Stimulated activated CD4-positive, alpha-beta T cell treated with anti-CD3 and anti-CD28 coated beads, Interleukin-15, amount 100 ng/mL, for 24 hours (primary cell): ENCODE results near the gene MX1.

Experiments
- DNase-seq: peaks from one replicate; pipeline ENCODE4 v3.0.0-alpha.2; 2020

The MX1 gene

DNA sequence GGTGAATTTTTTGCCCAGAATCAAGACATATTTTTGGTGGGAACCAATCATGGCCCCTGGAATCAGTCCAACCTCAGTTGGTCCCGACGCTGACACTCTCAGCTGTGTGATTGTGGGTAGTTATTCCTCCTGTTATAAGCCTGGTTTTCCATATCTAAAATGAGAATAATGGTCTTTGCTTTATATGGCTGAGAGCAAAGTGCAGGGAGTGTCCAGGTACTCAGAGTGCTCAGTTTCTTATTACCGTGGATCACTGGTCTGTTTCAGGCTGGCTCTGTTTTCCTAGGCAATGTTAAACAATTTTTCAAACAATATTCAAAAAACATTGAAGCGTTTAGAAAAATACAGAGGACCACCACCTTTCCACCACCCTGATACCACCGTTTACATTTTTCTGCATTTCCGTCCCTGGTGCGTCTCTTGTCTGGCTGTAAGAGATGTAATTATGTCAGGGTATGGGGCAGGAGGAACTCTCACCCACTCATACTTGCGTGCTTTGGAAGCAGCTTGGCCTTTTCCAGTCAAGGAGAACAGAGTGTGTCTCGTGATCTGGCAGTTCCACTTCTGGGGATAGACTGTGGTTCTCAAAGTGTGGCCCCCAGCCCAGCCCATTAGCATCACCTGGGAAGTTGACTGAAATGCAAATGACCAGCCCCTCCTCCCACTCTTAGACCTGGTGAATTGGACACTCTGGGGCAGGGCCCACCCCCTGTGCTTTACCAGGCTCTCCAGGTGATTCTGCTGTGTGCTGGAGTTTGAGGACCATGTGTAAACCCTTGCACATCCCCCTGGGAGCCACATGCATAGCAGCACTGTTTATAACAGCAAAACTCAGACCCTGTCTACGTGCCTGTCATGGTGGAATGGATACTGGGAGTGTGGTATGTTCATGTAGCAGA is 6.8 kb downstream of the MX1 start:
- DNase-seq = no peak

- DNase-seq = no peak
Measured at GRCh38 chr21:41433566-41433965, 7.5 kb downstream of the MX1 start.

GRCh38 chr21:41435706-41436105 is 9.7 kb downstream of the MX1 start:
- no peak for DNase-seq

- DNase-seq = no peak
Measured at GRCh38 chr21:41437729-41438128, 11.7 kb downstream of the MX1 start.

DNA sequence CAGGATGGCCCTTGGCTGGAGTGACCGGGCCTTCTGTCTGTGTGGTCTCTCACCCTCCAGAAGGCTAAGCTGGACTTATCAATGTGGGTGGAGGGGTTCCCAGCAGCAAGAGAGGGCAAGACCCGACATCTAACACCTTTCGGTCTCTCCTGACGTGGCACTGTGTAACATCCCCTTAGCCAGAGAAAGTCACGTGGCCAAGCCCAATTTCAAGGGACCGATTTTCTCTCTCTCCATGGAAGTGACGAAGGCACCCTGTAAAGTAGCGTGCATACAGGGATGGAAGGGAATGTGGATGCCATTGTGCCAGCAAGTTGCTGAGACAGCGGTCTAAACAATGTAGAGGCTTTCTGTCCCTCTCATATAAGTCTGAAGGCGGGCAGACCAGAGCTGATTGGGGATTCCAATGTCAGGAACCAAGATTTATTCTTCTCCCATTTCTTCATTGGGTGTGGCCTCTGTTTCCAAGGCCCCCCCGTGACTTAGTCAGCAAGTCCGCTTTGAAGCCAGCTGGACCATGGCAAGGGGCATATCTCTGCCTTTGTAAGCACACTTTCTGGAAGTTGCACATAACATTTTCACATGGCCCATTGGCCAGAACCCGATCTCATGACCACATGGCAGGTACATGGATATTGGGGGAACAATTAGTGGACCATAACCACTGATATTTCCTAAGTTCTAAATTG is 12.5 kb downstream of the MX1 start:
- no peak for DNase-seq

DNA sequence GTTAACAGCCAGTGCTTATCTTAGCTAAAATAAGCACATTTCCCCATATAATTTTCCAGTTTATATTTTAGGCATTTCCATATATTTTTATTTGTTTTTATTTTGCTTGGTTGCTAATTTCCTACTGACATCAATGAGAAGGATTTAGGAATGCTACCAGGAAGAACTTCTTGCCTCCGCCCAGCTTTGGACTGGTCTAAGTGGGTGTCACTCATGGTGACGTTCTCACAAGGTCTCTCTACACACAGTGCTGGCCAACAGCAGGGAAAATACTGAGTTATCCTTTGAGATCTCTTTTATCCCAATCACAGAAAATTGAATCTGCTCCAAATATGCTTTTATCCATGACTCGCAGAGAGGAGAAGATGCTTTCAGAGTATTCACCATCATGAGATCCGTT is 13.2 kb downstream of the MX1 start:
- no peak for DNase-seq

DNA sequence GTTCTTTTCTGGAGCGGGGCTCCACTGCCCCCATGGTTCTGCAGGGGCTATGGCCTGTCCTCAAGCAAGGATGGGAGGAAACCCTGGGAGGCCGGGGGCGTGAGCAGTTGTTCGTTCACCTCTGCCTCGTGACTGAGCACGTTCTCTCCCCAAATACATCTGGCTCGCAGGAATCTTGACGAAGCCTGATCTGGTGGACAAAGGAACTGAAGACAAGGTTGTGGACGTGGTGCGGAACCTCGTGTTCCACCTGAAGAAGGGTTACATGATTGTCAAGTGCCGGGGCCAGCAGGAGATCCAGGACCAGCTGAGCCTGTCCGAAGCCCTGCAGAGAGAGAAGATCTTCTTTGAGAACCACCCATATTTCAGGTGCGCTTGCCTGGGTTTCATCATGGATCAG is 15.5 kb downstream of the MX1 start:
- no peak for DNase-seq

DNA sequence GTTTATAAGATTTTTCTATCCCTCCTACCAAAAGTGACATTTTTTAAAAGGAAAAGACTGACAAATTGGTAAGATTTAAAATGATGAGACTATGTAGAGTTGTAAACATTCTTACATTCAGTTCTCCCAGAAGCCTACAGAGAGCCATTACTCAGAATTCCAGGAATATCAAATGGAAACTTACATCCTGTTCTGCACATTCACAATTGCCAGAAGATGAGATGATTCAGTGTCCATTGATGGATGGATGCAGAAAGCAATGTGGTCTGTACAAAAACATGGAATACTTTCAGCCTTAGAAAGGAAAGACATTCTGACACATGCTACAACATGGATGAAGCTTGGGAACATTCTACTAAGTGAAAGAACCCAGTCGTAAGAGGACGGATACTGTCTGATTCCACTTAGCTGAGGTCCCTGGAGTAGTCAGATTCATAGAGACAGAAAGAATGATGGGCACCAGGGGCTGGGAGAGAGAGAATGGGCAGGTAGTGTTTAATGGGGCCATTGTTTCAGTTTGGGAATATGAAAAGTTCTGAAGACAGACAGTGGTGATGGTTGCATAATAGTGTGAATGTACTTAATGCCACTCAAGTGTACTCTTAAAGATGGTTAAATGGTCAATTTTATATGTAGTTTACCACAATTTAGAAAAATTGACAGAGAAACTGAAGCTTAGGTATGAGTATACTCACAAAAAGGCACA is 16.6 kb downstream of the MX1 start:
- no peak for DNase-seq

- DNase-seq = no peak
Measured at GRCh38 chr21:41443562-41443961, 17.5 kb downstream of the MX1 start.

- no peak for DNase-seq
Measured at GRCh38 chr21:41444703-41445464, 18.8 kb downstream of the MX1 start.

DNA sequence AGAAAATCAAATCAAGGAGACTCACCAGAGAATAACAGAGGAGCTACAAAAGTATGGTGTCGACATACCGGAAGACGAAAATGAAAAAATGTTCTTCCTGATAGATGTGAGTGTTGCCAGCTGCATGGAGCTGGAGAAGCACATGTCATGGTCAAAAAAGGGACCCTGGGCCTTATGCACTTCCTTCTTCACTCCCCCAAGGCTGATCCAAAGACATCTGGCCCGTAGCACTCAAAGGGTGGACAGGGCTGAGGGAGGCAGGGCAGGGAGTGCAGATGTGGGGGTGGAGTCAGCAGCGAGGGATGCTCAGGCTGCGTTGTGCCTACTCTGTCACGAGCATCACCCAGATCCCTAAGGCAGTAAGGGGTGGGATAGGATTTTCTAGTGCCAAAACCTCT is 19.4 kb downstream of the MX1 start:
- DNase-seq = no peak

- no peak for DNase-seq
Measured at GRCh38 chr21:41446586-41446985, 20.5 kb downstream of the MX1 start.

DNA sequence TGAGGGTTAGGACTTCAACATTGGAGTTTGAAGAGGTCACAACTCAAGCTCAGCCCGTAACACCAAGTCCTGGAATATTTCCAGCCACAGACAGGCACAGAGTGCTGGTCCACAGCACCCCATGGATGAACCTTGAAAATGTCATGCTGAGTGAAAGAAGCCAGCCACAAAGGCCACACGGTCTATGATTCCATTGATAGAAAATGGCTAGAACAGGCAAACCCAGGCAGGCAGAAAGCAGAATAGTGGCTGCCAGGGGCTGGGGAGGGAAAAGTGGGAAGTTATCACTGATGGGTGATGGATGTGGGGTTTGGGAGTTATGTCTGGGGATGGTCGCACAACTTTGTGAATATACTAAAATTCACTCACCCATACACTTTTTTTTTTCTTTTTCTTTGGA is 21.3 kb downstream of the MX1 start:
- DNase-seq = no peak

DNA sequence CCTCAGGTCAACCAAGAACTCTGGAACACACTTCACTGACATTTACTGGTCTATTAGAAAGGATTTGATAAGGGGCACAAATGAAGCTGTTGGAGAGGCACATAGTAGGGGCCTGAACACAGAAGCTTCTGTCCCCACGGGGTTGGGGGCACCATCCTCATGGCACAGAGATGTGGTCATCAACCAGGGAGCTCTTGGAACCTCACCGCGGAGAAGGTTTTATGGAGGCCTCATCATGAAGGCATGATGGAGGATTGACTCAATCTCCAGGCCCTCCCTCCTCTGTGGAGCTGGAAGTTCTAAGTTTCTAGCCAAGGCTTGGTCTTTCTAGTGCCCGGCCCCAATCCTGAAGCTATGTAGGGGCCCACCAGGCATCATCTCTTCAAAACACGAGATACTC is 23.6 kb downstream of the MX1 start:
- no peak for DNase-seq

GRCh38 chr21:41451753-41452676 is 26.0 kb downstream of the MX1 start:
- no peak for DNase-seq

DNA sequence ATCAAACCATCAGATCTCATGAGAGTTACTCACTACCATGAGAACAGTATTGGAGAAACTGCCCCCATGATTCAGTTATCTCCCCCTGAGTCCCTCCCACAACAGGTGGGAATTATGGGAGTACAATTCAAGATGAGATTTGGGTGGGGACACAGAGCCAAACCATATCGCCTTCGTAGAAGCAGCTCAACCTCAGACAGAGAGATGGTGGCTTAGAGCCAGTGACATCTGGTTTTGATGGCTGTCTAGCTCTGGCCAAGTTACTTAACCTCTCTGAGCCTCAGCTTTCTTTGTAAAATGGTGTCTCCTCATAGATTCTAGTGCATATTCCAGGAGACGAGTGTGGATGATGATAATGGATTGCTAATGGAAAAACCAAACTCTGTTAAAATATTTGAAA is 27.2 kb downstream of the MX1 start:
- DNase-seq = no peak

DNA sequence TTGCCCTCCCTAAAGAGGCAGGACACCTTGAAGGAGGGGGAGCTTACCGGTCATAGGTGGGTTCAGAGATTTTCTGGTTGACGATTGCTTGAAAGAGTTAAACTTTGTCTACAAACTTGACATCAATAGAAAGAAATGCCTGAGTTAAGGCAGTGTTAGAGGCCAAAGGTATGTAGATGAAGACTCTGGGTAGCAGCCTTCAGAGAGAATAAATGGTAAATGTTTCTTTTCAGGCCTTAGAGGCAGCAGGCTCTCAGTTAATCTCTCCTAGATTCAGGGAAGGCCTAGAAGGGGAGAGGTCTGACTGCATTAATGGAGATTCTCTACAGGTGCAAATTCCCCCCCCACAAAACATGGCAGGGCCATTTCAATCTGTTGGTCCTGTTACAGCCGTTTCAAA is 27.7 kb downstream of the MX1 start:
- no peak for DNase-seq

GRCh38 chr21:41458121-41458520 is 32.1 kb downstream of the MX1 start:
- DNase-seq = no peak

- no peak for DNase-seq
Measured at GRCh38 chr21:41458559-41458958, 32.5 kb downstream of the MX1 start.

DNA sequence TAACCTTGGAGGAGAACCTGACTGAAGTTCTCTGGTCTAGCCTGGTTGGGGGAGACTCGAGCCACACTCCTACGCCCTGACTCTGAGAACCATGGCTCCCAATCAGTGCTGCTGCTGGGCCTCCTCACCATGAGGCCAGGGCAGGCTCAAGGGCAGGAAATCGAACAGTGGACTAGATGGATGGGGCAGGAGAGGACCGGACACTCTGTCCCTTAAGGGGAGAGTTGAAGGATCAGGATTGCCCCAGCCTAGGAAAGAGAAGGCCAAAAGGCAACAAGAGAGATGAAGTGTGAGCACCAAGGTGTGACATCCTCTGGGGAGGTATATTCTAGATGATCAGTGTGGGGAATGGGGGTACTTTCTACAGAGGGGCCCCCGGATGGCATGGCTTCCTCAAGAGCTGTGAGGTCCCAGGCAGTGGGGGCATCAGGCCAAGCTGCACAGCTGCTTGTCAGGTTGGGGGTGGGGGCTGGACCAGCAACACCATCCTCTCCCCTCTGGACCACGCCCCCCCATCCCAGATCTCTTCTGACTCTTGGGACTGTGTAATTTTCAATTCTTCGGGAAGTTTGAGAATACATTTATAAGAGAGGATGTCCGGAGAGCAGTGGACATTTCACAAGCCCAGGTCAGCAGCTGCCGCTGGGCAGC is 34.0 kb downstream of the MX1 start:
- DNase-seq = no peak
